ENCODE measurements around the gene TMEM9B.

Gene TMEM9B

GRCh38 chr11:9004183-9004926, 40.1 kb upstream of the TMEM9B start:
- Histone ChIP-seq H3K9me3 (ENCODE audit: severe bottlenecking) (no peaks in the 10 kb centered on the region), H3K27ac (no peak overlapping the region), H3K4me3 (ENCODE audit: low read depth, low read length) (no peak overlapping the region), H3K36me3 (no peaks in the 10 kb centered on the region), H3K27me3 (ENCODE audit: insufficient read depth, low read depth, severe bottlenecking) (no peaks in the 10 kb centered on the region)
- TF ChIP-seq, protein P1, sequence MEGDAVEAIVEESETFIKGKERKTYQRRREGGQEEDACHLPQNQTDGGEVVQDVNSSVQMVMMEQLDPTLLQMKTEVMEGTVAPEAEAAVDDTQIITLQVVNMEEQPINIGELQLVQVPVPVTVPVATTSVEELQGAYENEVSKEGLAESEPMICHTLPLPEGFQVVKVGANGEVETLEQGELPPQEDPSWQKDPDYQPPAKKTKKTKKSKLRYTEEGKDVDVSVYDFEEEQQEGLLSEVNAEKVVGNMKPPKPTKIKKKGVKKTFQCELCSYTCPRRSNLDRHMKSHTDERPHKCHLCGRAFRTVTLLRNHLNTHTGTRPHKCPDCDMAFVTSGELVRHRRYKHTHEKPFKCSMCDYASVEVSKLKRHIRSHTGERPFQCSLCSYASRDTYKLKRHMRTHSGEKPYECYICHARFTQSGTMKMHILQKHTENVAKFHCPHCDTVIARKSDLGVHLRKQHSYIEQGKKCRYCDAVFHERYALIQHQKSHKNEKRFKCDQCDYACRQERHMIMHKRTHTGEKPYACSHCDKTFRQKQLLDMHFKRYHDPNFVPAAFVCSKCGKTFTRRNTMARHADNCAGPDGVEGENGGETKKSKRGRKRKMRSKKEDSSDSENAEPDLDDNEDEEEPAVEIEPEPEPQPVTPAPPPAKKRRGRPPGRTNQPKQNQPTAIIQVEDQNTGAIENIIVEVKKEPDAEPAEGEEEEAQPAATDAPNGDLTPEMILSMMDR (IDR thresholded peaks at IDR 0.05; ENCODE audit: low read depth, low read length): no peak
- no peak for DNase-seq

DNA sequence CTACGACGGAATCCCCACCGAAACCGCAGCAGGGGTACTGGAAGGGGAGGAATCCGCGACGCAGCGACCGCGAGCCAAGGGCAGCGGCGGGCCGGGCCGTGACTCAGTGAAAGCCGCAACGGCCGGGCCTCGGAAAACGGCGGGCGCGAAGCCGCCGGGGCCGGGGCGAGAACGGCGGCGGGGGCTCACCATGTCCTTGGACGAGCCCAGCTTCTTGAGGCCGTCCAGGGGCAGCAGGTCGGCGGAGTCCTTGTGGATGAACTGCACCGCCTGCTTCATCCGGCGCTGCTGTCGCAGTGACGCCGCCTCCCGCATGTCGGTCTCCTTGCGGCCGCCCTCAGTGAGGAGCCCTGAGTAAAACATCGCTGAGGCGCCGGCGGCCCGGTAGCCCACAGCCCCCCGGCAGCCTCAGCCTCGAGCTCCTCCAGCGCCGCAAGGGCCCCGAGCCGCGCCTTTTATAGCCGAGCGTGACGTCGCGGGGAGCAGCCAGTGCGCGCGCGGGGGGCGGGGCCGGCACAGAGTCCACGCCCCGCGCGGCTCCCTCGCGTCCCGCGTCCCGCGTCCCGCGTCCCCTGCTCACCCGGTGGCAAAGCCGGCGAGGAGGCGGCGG, 39.4 kb upstream of the TMEM9B start, which contains the start of gene NRIP3:
NRIP3 (minus strand) TSS at position 429 of the 610 bp plus-strand sequence; CDS start at position 363, 66 bp downstream.
- H3K4me3 ChIP-seq (ENCODE audit: low read depth, low read length): peak within 1 kb of the TSS; percentile 63

GRCh38 chr11:9002920-9003572, 38.8 kb upstream of the TMEM9B start:
- DNase-seq: peak; percentile 18
- no peaks in the 10 kb centered on the region for H3K27me3 ChIP-seq (ENCODE audit: insufficient read depth, low read depth, severe bottlenecking)
- TF ChIP-seq, protein P1 (IDR thresholded peaks at IDR 0.05; ENCODE audit: low read depth, low read length): no peak
- H3K27ac ChIP-seq: no peak overlapping the region
- no peaks in the 10 kb centered on the region for H3K9me3 ChIP-seq (ENCODE audit: severe bottlenecking)
- H3K4me3 ChIP-seq (ENCODE audit: low read depth, low read length): peak overlapping the region; percentile 63
- H3K36me3 ChIP-seq: no peaks in the 10 kb centered on the region

More for the DNA sequence above, 39.4 kb upstream of the TMEM9B start, which contains the start of gene NRIP3:
- DNase-seq: peak; percentile 76
- Histone ChIP-seq H3K36me3 (no peaks in the 10 kb centered on the region), H3K27ac (no peak within 1 kb of the TSS), H3K9me3 (ENCODE audit: severe bottlenecking) (no peaks in the 10 kb centered on the region), H3K27me3 (ENCODE audit: insufficient read depth, low read depth, severe bottlenecking) (no peaks in the 10 kb centered on the region)
- TF ChIP-seq, protein P1 (IDR thresholded peaks at IDR 0.05; ENCODE audit: low read depth, low read length): 0 out of 2 replicates have a peak, but pooled peaks have one; percentile 9

DNA sequence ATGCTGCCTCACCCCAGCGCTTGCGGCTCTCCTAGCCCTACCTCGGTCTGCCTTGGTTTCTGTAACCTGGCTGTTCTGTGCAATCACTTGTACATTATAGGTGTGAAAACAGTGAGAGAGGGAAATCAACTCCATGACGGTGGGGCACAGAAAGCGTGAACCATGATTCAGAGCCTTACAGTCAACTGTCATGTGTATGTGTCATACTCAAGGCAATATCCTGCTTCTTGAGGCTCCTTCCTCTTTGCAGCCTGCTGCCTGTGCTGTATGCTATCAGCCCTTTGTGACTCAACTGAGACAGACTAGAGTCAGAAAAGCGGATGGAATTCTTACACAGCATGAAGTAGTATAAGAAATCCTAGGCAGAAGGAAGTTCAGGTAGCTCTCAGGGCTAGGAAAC, 37.5 kb upstream of the TMEM9B start:
- Histone ChIP-seq H3K27me3 (ENCODE audit: insufficient read depth, low read depth, severe bottlenecking) (no peaks in the 10 kb centered on the region), H3K36me3 (no peaks in the 10 kb centered on the region), H3K4me3 (ENCODE audit: low read depth, low read length) (no peak overlapping the region), H3K9me3 (ENCODE audit: severe bottlenecking) (no peaks in the 10 kb centered on the region), H3K27ac (no peak overlapping the region)
- TF ChIP-seq, protein P1 (IDR thresholded peaks at IDR 0.05; ENCODE audit: low read depth, low read length): no peak
- DNase-seq: no peak

GRCh38 chr11:8998017-8998416, 33.8 kb upstream of the TMEM9B start:
- Histone ChIP-seq H3K36me3 (no peaks in the 10 kb centered on the region), H3K27me3 (ENCODE audit: insufficient read depth, low read depth, severe bottlenecking) (no peaks in the 10 kb centered on the region)
- TF ChIP-seq, protein P1 (IDR thresholded peaks at IDR 0.05; ENCODE audit: low read depth, low read length): no peak

More at GRCh38 chr11:8998017-8998416, 33.8 kb upstream of the TMEM9B start:
- no peak for DNase-seq
- no peak overlapping the region for H3K27ac ChIP-seq
- no peak overlapping the region for H3K4me3 ChIP-seq (ENCODE audit: low read depth, low read length)
- no peaks in the 10 kb centered on the region for H3K9me3 ChIP-seq (ENCODE audit: severe bottlenecking)

All from WERI-Rb-1 (cell line).